Measurements from ENCODE around the gene SSH2. TPM values are rescaled to one million over a fixed set of nuclear protein-coding genes. Genes with fewer than 3 reads are reported as not detected.

SSH2 gene
- total RNA-seq, 4 donors from 2014 or later: 30.2 to 38.6 (median 35.5) TPM

DNA sequence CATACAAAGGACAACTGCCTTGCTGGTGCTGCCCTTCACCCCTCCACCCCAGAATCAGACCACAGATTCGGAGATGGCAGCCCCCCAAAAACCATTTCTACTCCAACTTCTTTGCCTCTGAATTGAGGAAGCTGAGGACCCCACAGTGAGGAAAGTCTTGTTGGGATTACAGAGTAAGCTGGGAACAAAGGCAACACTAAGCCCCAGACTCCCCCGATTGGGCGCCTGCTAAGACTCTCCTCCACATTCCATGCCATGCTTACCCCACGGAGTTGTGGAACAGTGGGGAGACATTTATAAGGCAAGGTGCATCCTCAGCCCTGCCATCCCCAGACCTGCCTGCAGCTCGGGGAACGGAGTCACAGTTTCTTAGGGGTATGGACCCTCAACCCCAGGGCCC is 342.4 kb downstream of the SSH2 start:
- intact Hi-C loops (cut with DNase I): loop anchor here (10.0 kb wide), 1 partner anchor 347 kb away; the partner anchor contains the start of gene SSH2
- WGBS, 2 donors: 90 to 93% methylated on average over 6 of the region's 6 CpGs
- Histone ChIP-seq H3K4me3 (replicated peaks in 1 of 3) (no peak overlapping the region), H3K27me3 (no peaks in the 10 kb centered on the region), H3K36me3 (no peaks in the 10 kb centered on the region), H3K9me3 (no peaks in the 10 kb centered on the region), H3K27ac (peak overlapping the region in 1 of 3 donors; percentile 78), H3K4me1 (peaks cover 46 to 62% of the 10 kb centered on the region in 2 donors)
- TF ChIP-seq POLR2A (IDR thresholded peaks at IDR 0.05): no peak
- TF ChIP-seq, protein P1, sequence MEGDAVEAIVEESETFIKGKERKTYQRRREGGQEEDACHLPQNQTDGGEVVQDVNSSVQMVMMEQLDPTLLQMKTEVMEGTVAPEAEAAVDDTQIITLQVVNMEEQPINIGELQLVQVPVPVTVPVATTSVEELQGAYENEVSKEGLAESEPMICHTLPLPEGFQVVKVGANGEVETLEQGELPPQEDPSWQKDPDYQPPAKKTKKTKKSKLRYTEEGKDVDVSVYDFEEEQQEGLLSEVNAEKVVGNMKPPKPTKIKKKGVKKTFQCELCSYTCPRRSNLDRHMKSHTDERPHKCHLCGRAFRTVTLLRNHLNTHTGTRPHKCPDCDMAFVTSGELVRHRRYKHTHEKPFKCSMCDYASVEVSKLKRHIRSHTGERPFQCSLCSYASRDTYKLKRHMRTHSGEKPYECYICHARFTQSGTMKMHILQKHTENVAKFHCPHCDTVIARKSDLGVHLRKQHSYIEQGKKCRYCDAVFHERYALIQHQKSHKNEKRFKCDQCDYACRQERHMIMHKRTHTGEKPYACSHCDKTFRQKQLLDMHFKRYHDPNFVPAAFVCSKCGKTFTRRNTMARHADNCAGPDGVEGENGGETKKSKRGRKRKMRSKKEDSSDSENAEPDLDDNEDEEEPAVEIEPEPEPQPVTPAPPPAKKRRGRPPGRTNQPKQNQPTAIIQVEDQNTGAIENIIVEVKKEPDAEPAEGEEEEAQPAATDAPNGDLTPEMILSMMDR (IDR thresholded peaks at IDR 0.05): no peak
- no peak for DNase-seq

DNA sequence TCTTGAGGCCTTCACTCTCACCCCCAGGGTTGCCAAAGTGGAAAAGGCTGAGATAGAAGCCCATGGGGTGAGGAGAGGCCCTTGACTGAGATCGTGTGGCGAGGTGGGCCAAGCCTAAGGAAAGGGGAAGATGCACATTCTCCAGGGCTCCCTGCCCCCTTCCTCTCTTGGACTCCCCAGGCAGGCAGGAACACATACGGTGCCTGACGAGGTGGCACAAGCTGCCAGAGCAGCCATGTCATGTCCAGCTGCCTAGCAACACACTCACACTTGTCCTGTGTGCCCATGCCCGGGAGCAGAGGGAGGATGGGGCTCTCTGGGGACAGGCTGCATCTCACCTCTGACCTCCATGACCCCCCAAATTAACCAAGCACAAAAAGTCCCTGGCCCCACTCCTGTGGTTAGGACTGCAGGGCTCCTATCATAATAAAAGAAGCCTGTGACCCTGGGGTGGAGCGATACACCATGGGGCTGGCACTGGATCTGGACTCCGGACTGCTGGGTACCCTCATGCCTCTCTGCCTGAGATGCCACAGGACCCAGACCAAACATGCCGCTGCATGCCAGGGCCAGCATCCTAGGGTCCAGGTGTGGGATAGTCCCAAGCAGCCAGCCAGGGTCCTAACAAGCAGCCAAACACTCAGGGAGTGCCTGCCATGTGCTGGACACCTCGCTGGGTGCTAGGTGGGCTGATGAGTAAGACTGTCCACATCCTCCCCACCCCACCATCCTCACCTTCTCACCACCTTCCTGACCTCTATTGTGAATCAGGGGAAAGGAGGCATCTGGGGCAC is 343.2 kb downstream of the SSH2 start:
- Histone ChIP-seq H3K36me3 (no peaks in the 10 kb centered on the region), H3K4me3 (replicated peaks in 1 of 3) (no peak overlapping the region), H3K9me3 (no peaks in the 10 kb centered on the region), H3K27me3 (no peaks in the 10 kb centered on the region), H3K27ac (peak overlapping the region in 1 of 3 donors; percentile 78), H3K4me1 (peaks cover 38 to 55% of the 10 kb centered on the region in 2 donors)
- TF ChIP-seq, protein P1 (IDR thresholded peaks at IDR 0.05): no peak
- no peak for TF ChIP-seq POLR2A (IDR thresholded peaks at IDR 0.05)
- no peak for DNase-seq
- 48 to 80% methylated on average over 3 to 4 of the region's 9 CpGs for WGBS, 2 donors
- intact Hi-C loops (cut with DNase I): loop anchor here (10.0 kb wide), 1 partner anchor 348 kb away; the partner anchor contains the start of gene SSH2

DNA sequence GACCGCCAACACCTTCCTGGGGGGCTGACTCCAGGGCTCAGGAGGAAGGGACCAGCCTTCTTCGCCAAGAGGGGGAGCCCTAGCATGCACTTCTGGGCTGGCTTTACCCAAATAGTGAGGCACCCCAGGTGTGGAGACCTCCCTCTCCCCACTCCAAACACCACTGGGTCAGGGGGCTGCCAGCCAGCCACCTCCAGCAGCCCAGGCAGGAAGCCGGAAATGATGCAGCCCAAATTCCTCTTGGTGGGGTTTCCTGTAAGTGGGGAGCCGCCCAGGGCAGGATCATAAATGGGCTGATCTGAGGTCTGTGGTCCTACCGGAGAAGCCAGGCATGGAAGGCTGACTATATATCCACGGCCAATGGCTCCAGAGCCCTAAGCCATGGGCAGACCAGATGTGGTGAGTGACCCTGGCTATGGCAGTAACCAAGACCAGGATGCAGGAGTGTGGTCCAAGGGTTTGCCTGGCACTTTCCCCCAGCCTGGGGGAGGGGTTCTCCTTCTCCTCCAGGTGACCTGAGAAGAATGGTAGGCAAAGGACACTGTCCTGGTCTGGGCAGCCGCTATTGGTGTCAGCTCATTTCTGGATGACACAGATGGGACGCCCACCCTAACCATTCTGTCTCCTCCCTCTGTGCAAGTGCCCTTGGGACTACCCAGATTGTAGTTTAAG is 344.8 kb downstream of the SSH2 start:
- Histone ChIP-seq H3K4me3 (replicated peaks in 1 of 3) (no peak overlapping the region), H3K9me3 (no peaks in the 10 kb centered on the region)
- TF ChIP-seq, protein P1 (IDR thresholded peaks at IDR 0.05): peak in 1 of 6 experiments; percentile 11
- no peak for TF ChIP-seq POLR2A (IDR thresholded peaks at IDR 0.05)

DNA sequence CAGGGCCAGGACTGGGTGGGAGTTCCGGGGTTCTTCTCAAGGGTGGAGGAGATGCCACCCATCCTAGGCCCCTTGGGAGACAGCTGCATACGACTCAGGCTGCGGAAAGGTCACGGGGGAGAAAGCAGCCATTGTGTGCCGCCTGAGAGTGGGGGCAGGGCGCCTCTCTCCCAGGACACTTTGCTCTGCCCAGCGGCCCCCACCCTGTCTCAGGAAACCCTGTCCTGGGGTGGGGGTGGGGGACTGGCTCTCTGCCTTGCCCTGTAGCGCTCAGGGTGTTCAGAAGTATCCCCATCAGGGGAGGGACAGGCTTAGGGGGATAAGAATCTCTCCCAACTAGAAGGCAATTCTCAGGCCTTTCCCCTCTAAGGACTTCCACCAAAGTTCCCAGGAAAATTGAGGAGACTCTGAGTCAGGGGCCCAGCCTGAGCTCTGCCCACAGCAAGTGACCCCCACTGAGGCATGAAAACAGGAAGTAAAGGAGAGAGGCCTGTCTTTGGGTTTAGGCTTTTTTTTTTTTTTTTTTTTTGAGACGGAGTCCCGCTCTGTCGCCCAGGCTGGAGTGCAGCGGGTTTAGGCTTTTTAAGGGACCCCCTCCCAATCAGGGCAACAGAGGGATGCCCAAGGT is 345.5 kb downstream of the SSH2 start:
- Histone ChIP-seq H3K27ac (peak overlapping the region; percentile 9 to 63 (median 25)), H3K4me3 (replicated peaks in 1 of 3) (no peak overlapping the region), H3K4me1 (peaks cover 19 to 34% of the 10 kb centered on the region in 2 donors), H3K9me3 (no peaks in the 10 kb centered on the region), H3K36me3 (no peaks in the 10 kb centered on the region), H3K27me3 (no peaks in the 10 kb centered on the region)
- no peak for DNase-seq
- WGBS, 2 donors: 59 to 74% methylated on average over 12 of the region's 12 CpGs
- TF ChIP-seq, protein P1 (IDR thresholded peaks at IDR 0.05): no peak
- TF ChIP-seq POLR2A (IDR thresholded peaks at IDR 0.05): no peak
- intact Hi-C loops (cut with DNase I): loop anchor here (5.0 to 10.0 kb wide), 3 partner anchors 33 to 350 kb away; partner anchors contain the start of gene SSH2

More for the DNA sequence above, 344.8 kb downstream of the SSH2 start:
- 76 to 93% methylated on average over 3 to 5 of the region's 8 CpGs for WGBS, 2 donors
- H3K4me1 ChIP-seq: peaks cover 24 to 40% of the 10 kb centered on the region in 2 donors
- H3K27ac ChIP-seq: peak overlapping the region; percentile 25 to 63 (median 50)
- intact Hi-C loops (cut with DNase I): loop anchor here (10.0 kb wide), 1 partner anchor 350 kb away; the partner anchor contains the start of gene SSH2
- no peaks in the 10 kb centered on the region for H3K27me3 ChIP-seq
- H3K36me3 ChIP-seq: no peaks in the 10 kb centered on the region
- DNase-seq: no peak

Data from thyroid gland (tissue), 4 donors.